Measurements from ENCODE around the gene EMCN. TPM values are rescaled to one million over a fixed set of nuclear protein-coding genes. Genes with fewer than 3 reads are reported as not detected.

The EMCN gene
- total and polyA plus RNA-seq, 2 of the 8 experiments (the other 6 are each of a cell fraction or from before 2014, with no cell fraction given), result not detected

GRCh38 chr4:100367451-100367850 is 150.4 kb downstream of the EMCN start:
- no peak overlapping the region for H2AFZ ChIP-seq (ENCODE audit: low read length)

More at GRCh38 chr4:100367451-100367850, 150.4 kb downstream of the EMCN start:
- Histone ChIP-seq H2AK5ac (ENCODE audit: low read depth, low read length) (no peak overlapping the region), H3K9ac (replicated peaks in 1 of 4; ENCODE audit: extremely low read depth in 1 of 4, low read depth in 3 of 4, low read length in 3 of 4) (no peak overlapping the region), H3K27me3 (replicated peaks in 1 of 4; ENCODE audit: control insufficient read depth in 3 of 4, extremely low read depth in 1 of 4, insufficient read depth in 3 of 4, low read length in 3 of 4) (no peaks in the 10 kb centered on the region), H2BK20ac (ENCODE audit: low read length) (no peak overlapping the region), H3K23ac (ENCODE audit: insufficient read length) (no peak overlapping the region), H3K9me3 (ENCODE audit: insufficient read depth in 2 of 2, low read depth in 1 of 2, low read length in 1 of 2) (no peaks in the 10 kb centered on the region), H2BK5ac (ENCODE audit: low read depth, low read length) (no peak overlapping the region), H3K4me2 (ENCODE audit: insufficient read depth in 1 of 2, low read depth in 2 of 2, low read length in 2 of 2) (no peak overlapping the region), H4K5ac (ENCODE audit: insufficient read length, low read depth, low read length) (no peak overlapping the region), H3K4ac (replicated peaks; ENCODE audit: insufficient read length, low read depth, low read length) (no peak overlapping the region), H3K79me2 (ENCODE audit: control insufficient read depth in 1 of 2, insufficient read depth in 2 of 2, low read length in 2 of 2) (no peaks in the 10 kb centered on the region), H3K36me3 (ENCODE audit: control insufficient read depth in 2 of 4, insufficient read depth in 4 of 4, low read length in 3 of 4) (no peaks in the 10 kb centered on the region), H3K4me3 (ENCODE audit: extremely low read depth in 1 of 4, insufficient read depth in 2 of 4, low read depth in 3 of 4, low read length in 4 of 4) (no peak overlapping the region), H4K91ac (replicated peaks; ENCODE audit: insufficient read length, low read length) (no peak overlapping the region), H3K23me2 (ENCODE audit: low read depth, low read length) (no peaks in the 10 kb centered on the region), H2BK120ac (replicated peaks; ENCODE audit: low read depth, low read length) (no peak overlapping the region), H3K14ac (ENCODE audit: insufficient read length) (no peak overlapping the region), H3K56ac (replicated peaks; ENCODE audit: insufficient read length, low read depth, low read length) (no peak overlapping the region), H3K27ac (ENCODE audit: low read depth, low read length) (no peak overlapping the region), H3K79me1 (ENCODE audit: low read depth, low read length) (no peaks in the 10 kb centered on the region), H2BK15ac (ENCODE audit: low read length) (no peak overlapping the region), H3K4me1 (replicated peaks in 1 of 4; ENCODE audit: control insufficient read depth in 3 of 4, insufficient read depth in 4 of 4, low read length in 3 of 4) (no peaks in the 10 kb centered on the region), H3K18ac (ENCODE audit: extremely low read depth, low read length) (no peak overlapping the region), H4K8ac (ENCODE audit: extremely low read depth, insufficient read depth, low read length) (no peak overlapping the region), H4K20me1 (replicated peaks in 1 of 2; ENCODE audit: control insufficient read depth in 1 of 2, insufficient read depth in 2 of 2, low read length in 2 of 2) (no peaks in the 10 kb centered on the region), H2BK12ac (ENCODE audit: low read depth, low read length) (no peak overlapping the region)
- 94% methylated on average over 1 of the region's 1 CpG; no CpG with 5 or more reads in 1 of the 2 experiments for WGBS, 2 experiments (ENCODE audit: extremely low coverage in 1 of 2, insufficient coverage in 1 of 2, insufficient read length in 1 of 2, insufficient replicate concordance in 2 of 2, low coverage in 1 of 2, low lambda C conversion rate in 2 of 2, missing lambda C conversion rate in 1 of 2)
- FAIRE-seq (no peak), DNase-seq (ENCODE audit: low read depth in 1 of 2, low spot score in 2 of 2) (no peak)
- TF ChIP-seq SIX5 (IDR thresholded peaks at IDR 0.05; ENCODE audit: low read depth, low read length), result no peak
- no peak for TF ChIP-seq CHD2 (IDR thresholded peaks at IDR 0.05; ENCODE audit: low read length)
- no peak for TF ChIP-seq CBX8 (IDR thresholded peaks at IDR 0.05; ENCODE audit: borderline replicate concordance, low read depth, low read length)
- no peak for TF ChIP-seq SAP30 (IDR thresholded peaks at IDR 0.05; ENCODE audit: insufficient read depth, insufficient replicate concordance, low read length)
- no peak for TF ChIP-seq BACH1 (IDR thresholded peaks at IDR 0.05; ENCODE audit: low read length)
- no peak for TF ChIP-seq SP1 (IDR thresholded peaks at IDR 0.05; ENCODE audit: low read depth, low read length)
- TF ChIP-seq, protein P1, sequence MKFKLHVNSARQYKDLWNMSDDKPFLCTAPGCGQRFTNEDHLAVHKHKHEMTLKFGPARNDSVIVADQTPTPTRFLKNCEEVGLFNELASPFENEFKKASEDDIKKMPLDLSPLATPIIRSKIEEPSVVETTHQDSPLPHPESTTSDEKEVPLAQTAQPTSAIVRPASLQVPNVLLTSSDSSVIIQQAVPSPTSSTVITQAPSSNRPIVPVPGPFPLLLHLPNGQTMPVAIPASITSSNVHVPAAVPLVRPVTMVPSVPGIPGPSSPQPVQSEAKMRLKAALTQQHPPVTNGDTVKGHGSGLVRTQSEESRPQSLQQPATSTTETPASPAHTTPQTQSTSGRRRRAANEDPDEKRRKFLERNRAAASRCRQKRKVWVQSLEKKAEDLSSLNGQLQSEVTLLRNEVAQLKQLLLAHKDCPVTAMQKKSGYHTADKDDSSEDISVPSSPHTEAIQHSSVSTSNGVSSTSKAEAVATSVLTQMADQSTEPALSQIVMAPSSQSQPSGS (IDR thresholded peaks at IDR 0.05; ENCODE audit: low read length), result no peak
- no peak for TF ChIP-seq POLR2A (IDR thresholded peaks at IDR 0.05; ENCODE audit: control extremely low read depth in 1 of 2, low read depth in 2 of 2, low read length in 2 of 2)
- no peak for TF ChIP-seq CREB1 (IDR thresholded peaks at IDR 0.05)
- no peak for TF ChIP-seq POU5F1 (IDR thresholded peaks at IDR 0.05; ENCODE audit: low read depth, low read length)
- no peak for TF ChIP-seq ASH2L (IDR thresholded peaks at IDR 0.05; ENCODE audit: low read length)
- TF ChIP-seq HDAC6 (IDR thresholded peaks at IDR 0.05; ENCODE audit: low read depth, low read length), result no peak
- TF ChIP-seq KDM5A (IDR thresholded peaks at IDR 0.05; ENCODE audit: low read length), result no peak
- POLR2A ChIA-PET (ENCODE audit: partially characterized antibody), result no interaction called here
- CTCF ChIA-PET (ENCODE audit: partially characterized antibody), result no interaction called here
